Caco-2 (cell line): ENCODE measurements around the gene BCLAF1. TPM values are rescaled to one million over a fixed set of nuclear protein-coding genes. Genes with fewer than 3 reads are reported as not detected.

Experiments used
- BruUV-seq: library from RNA; stranded (reverse); fragments of 400-500 nt; replicated peaks from 2 replicates; lab custom pipeline; 2021; lab: Mats Ljungman, UMichigan
- CTCF ChIA-PET: fragments of 300-600 bp; sonication (Branson Sonifier 250); formaldehyde crosslinking; loops from one replicate; lab custom pipeline; 2022; ENCODE audit warnings: antibody characterized with exemption; lab: Charles Lee
- POLR2A ChIA-PET: fragments of 300-600 bp; sonication (Branson Sonifier 250); formaldehyde crosslinking; loops from one replicate; lab custom pipeline; 2022; ENCODE audit warnings: antibody characterized with exemption; lab: Charles Lee
- DNase-seq, 2 experiments: peaks; one replicate each; pipeline versions ENCODE4 v3.0.0 to v3.0.0-alpha.2; 2020 to 2022
- H3K27me3 ChIP-seq: replicated peaks from 2 replicates; pipeline ENCODE4 v1.6.0; 2011; ENCODE audit warnings: low read length; ENCODE audit not compliant: control insufficient read depth, insufficient read depth
- H3K36me3 ChIP-seq: 2 replicates; pipeline ENCODE4 v1.5.1; 2011; ENCODE audit warnings: low read length; ENCODE audit not compliant: control insufficient read depth, insufficient read depth
- H3K4me1 ChIP-seq: fragments of 250-450 bp; sonication (Bioruptor Pico); 2 replicates; pipeline ENCODE4 v1.5.1; 2020; ENCODE audit warnings: mild to moderate bottlenecking
- H3K4me3 ChIP-seq: 2 replicates; pipeline ENCODE4 v1.5.1; 2011; ENCODE audit warnings: low read depth, mild to moderate bottlenecking, control low read depth, low read length
- H3K9me3 ChIP-seq: fragments of 250-450 bp; sonication (Bioruptor Pico); 2 replicates; pipeline ENCODE4 v1.5.1; 2020; ENCODE audit warnings: mild to moderate bottlenecking, moderate library complexity
- H3K27ac Mint-ChIP-seq: one replicate; pipeline ENCODE4 v1.8.0; 2022; ENCODE audit warnings: mixed read lengths; ENCODE audit not compliant: unreplicated experiment
- H3K27me3 Mint-ChIP-seq: one replicate; pipeline ENCODE4 v1.8.0; 2022; ENCODE audit warnings: mixed read lengths; ENCODE audit not compliant: insufficient read depth, unreplicated experiment
- H3K36me3 Mint-ChIP-seq: one replicate; pipeline ENCODE4 v1.8.0; 2022; ENCODE audit warnings: mild to moderate bottlenecking, mixed read lengths; ENCODE audit not compliant: insufficient read depth, unreplicated experiment
- H3K4me1 Mint-ChIP-seq: one replicate; pipeline ENCODE4 v1.8.0; 2022; ENCODE audit warnings: low read depth, mixed read lengths; ENCODE audit not compliant: unreplicated experiment
- H3K4me3 Mint-ChIP-seq: one replicate; pipeline ENCODE4 v1.8.0; 2022; ENCODE audit warnings: mild to moderate bottlenecking, moderate library complexity, mixed read lengths; ENCODE audit not compliant: unreplicated experiment
- H3K9me3 Mint-ChIP-seq: one replicate; pipeline ENCODE4 v1.8.0; 2022; ENCODE audit warnings: mixed read lengths; ENCODE audit not compliant: unreplicated experiment
- intact Hi-C: fragments of 100-400 bp; cut with micrococcal nuclease; formaldehyde crosslinking; loops from one replicate; pipeline ENCODE4 v1.10.0; 2022; ENCODE audit not compliant: unreplicated experiment
- total RNA-seq: library from RNA; stranded (reverse); gene quantifications from 2 replicates; pipeline ENCODE4 v1.2.3, GENCODE V29; 2022
- TF ChIP-seq, protein P1 (sequence below), 2 experiments: fragments of 200-600 bp in 1 of 2; IDR thresholded peaks; 1 replicate in 1 of 2; 2 replicates in 1 of 2; pipeline versions ENCODE4 v1.5.1 to v1.8.0; 2011 to 2022; ENCODE audit warnings: antibody characterized with exemption in 1 of 2, control low read depth in 1 of 2, inconsistent platforms in 1 of 2, low read depth in 1 of 2, low read length in 1 of 2, mild to moderate bottlenecking in 1 of 2, moderate library complexity in 1 of 2; ENCODE audit not compliant: insufficient read depth in 1 of 2, severe bottlenecking in 1 of 2, unreplicated experiment in 1 of 2

The BCLAF1 gene
- total RNA-seq, 1 experiment from 2014 or later: 178 TPM

DNA sequence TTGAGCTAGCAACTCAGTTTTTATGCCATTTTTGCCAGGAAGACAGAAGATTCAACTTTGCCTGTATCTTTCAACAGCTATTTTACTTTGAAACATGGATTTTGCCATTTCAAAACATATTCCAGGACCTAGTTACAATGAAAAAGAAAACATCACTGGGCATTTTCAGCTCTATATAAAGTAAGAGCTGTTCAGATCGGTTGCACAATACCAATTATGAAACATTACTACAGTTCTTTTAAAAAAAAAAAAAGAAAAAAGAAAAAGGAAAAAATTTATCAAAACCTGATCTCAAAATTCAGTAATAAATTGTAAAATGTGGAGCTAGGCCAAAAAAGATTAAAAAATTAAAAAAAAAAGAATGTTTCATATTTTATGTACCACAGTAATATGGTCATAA, 15.6 kb downstream of the BCLAF1 start:
- no peaks in the 10 kb centered on the region for H3K9me3 Mint-ChIP-seq
- Histone ChIP-seq H3K27me3 (no peaks in the 10 kb centered on the region), H3K9me3 (no peaks in the 10 kb centered on the region), H3K4me1 (no peaks in the 10 kb centered on the region), H3K36me3 (no peaks in the 10 kb centered on the region; the same call in 1 of the 2 replicates), H3K4me3 (no peak overlapping the region)
- no peak overlapping the region for H3K4me3 Mint-ChIP-seq
- H3K4me1 Mint-ChIP-seq: no peaks in the 10 kb centered on the region
- TF ChIP-seq, protein P1, sequence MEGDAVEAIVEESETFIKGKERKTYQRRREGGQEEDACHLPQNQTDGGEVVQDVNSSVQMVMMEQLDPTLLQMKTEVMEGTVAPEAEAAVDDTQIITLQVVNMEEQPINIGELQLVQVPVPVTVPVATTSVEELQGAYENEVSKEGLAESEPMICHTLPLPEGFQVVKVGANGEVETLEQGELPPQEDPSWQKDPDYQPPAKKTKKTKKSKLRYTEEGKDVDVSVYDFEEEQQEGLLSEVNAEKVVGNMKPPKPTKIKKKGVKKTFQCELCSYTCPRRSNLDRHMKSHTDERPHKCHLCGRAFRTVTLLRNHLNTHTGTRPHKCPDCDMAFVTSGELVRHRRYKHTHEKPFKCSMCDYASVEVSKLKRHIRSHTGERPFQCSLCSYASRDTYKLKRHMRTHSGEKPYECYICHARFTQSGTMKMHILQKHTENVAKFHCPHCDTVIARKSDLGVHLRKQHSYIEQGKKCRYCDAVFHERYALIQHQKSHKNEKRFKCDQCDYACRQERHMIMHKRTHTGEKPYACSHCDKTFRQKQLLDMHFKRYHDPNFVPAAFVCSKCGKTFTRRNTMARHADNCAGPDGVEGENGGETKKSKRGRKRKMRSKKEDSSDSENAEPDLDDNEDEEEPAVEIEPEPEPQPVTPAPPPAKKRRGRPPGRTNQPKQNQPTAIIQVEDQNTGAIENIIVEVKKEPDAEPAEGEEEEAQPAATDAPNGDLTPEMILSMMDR (IDR thresholded peaks at IDR 0.05; ENCODE audit: insufficient read depth in 1 of 2, low read depth in 1 of 2, low read length in 1 of 2, severe bottlenecking in 1 of 2, unreplicated experiment in 1 of 2): no peak
- no TSS peak for BruUV-seq
- DNase-seq: no peak
- no peak overlapping the region for H3K27ac Mint-ChIP-seq
- intact Hi-C loops: no loop called here
- peaks cover 78% of the 10 kb centered on the region for H3K36me3 Mint-ChIP-seq
- no peaks in the 10 kb centered on the region for H3K27me3 Mint-ChIP-seq
- ChIA-PET CTCF (no interaction called here), POLR2A (interaction anchor here (0.7 kb wide), 1 partner anchor 24 kb away, joined by 3 read pairs; the partner anchor contains the start of gene MTFR2)

DNA sequence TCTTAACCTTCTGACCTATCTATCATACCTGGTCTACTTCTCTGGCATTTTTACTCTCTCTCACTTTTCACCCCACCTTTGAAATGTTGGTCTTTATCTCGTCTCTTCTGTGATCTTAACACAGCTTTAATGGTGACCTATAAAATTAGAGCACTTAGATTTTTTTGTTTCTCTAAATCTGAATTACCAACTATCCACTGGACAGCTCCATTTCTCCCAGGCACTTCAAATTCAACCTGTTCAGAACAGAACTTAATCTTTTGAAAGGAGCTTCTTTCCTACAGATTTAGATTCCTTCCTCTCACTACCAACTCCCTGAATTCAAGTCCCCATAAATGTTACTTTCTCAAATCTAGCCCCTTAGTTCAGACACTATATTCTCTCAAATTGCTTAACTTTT, 24.5 kb downstream of the BCLAF1 start:
- H3K9me3 Mint-ChIP-seq: no peaks in the 10 kb centered on the region
- H3K36me3 ChIP-seq: peaks cover 2% of the 10 kb centered on the region; the same call in 1 of the 2 replicates
- H3K27me3 ChIP-seq: no peaks in the 10 kb centered on the region
- ChIA-PET CTCF (no interaction called here), POLR2A (no interaction called here)
- TF ChIP-seq, protein P1 (IDR thresholded peaks at IDR 0.05; ENCODE audit: insufficient read depth in 1 of 2, low read depth in 1 of 2, low read length in 1 of 2, severe bottlenecking in 1 of 2, unreplicated experiment in 1 of 2): no peak
- H3K9me3 ChIP-seq: no peaks in the 10 kb centered on the region
- peaks cover 90% of the 10 kb centered on the region for H3K36me3 Mint-ChIP-seq
- no peaks in the 10 kb centered on the region for H3K4me1 ChIP-seq
- H3K27me3 Mint-ChIP-seq: no peaks in the 10 kb centered on the region
- no peak for DNase-seq
- BruUV-seq: no TSS peak
- no peak overlapping the region for H3K4me3 ChIP-seq
- H3K27ac Mint-ChIP-seq: no peak overlapping the region
- H3K4me3 Mint-ChIP-seq: no peak overlapping the region
- H3K4me1 Mint-ChIP-seq: peaks cover 7% of the 10 kb centered on the region
- intact Hi-C loops: no loop called here

GRCh38 chr6:136262940-136263339, 26.7 kb downstream of the BCLAF1 start:
- no TSS peak for BruUV-seq
- Histone ChIP-seq H3K4me1 (no peaks in the 10 kb centered on the region), H3K36me3 (no peaks in the 10 kb centered on the region; the same call in 1 of the 2 replicates), H3K4me3 (no peak overlapping the region), H3K9me3 (no peaks in the 10 kb centered on the region), H3K27me3 (no peaks in the 10 kb centered on the region)
- intact Hi-C loops: no loop called here
- DNase-seq: no peak
- ChIA-PET CTCF (no interaction called here), POLR2A (no interaction called here)
- Mint-ChIP-seq H3K9me3 (no peaks in the 10 kb centered on the region), H3K36me3 (peaks cover 90% of the 10 kb centered on the region), H3K27ac (no peak overlapping the region), H3K4me3 (no peak overlapping the region), H3K27me3 (no peaks in the 10 kb centered on the region), H3K4me1 (peaks cover 7% of the 10 kb centered on the region)
- TF ChIP-seq, protein P1 (IDR thresholded peaks at IDR 0.05; ENCODE audit: insufficient read depth in 1 of 2, low read depth in 1 of 2, low read length in 1 of 2, severe bottlenecking in 1 of 2, unreplicated experiment in 1 of 2): no peak
